SK-N-MC (cell line): ENCODE data around the gene RYR1.
"Not testable (repeated sequence)": the region's sequence is repeated elsewhere in the genome, so short reads cannot be mapped to it uniquely, and the experiment has no call there.

Source experiments
- EZH2 ChIP-seq: fragments of 200-600 bp; sonication (generic); IDR thresholded peaks from one replicate; pipeline ENCODE4 v1.6.1; 2017; ENCODE audit warnings: antibody characterized with exemption
- FOXP2 ChIP-seq: optimal IDR thresholded peaks from 2 replicates; pipeline ENCODE3; 2011; ENCODE audit warnings: mild to moderate bottlenecking, moderate library complexity; ENCODE audit not compliant: insufficient read depth; ENCODE audit errors: extremely low read length, control extremely low read depth
- POLR2AphosphoS5 ChIP-seq: IDR thresholded peaks from 2 replicates; pipeline ENCODE4 v1.6.1; 2012; ENCODE audit warnings: mild to moderate bottlenecking, low read depth, low read length, borderline replicate concordance

DNA sequence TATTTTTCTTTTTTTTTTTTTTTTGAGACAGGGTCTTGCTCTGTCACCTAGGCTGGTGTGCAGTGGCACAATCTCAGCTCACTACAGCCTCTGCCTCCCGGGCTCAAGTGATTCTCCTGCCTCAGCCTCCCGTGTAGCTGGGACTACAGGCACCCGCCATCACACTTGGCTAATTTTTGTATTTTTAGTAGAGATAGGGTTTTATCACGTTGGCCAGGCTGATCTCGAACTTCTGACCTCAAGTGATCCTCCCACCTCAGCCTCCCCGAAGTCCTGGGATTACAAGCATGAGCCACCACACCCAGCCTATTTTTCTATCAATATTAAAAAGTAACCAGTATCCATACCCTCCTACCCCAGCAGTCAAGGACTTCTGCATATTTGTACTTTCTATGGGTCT is 23.1 kb upstream of the RYR1 start:
- not testable (repeated sequence) for TF ChIP-seq EZH2, POLR2AphosphoS5, FOXP2
